ENCODE measurements around the gene CIB1.

Gene CIB1

GRCh38 chr15:90214553-90215196 is 19.1 kb downstream of the CIB1 start:
- DNase-seq (ENCODE audit: low spot score), result no peak

GRCh38 chr15:90213818-90214204 is 19.9 kb downstream of the CIB1 start:
- no peak for DNase-seq (ENCODE audit: low spot score)

DNA sequence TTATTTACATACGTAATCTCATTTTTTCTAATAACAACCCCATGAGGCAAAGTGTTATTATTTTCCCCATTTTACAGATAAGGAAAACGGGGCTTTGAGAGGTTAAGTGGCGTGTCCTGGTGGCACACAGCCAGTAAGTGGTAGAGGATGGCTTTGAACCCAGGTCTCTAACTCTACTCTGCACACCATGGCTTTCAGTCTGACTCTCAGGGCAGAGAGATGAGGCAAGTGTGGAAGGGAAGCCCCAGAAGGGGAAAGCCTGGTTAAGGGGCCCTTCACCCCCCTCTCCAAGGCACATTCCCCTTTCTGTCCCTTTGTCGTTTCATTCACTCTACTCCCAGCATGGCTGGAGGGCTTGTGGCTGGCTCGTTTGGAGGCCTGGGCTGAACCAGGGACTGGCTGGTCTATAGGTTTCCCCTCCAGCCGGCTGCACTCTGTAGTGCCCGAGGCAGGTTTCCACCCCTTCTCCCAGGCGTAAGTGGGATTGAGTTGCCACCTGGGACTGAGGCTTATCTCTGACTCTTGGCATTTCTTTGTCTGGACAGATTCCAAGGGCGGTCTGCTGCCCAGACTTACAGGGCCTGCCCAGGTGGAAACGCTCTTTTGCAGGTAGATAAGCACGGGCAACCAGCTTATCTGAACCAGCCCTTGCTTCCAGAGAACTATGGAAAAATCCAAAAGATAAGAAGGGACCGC is 20.5 kb downstream of the CIB1 start:
- DNase-seq (ENCODE audit: low spot score), result peak; percentile 51

GRCh38 chr15:90212221-90213098 is 21.3 kb downstream of the CIB1 start:
- DNase-seq (ENCODE audit: low spot score), result no peak

DNA sequence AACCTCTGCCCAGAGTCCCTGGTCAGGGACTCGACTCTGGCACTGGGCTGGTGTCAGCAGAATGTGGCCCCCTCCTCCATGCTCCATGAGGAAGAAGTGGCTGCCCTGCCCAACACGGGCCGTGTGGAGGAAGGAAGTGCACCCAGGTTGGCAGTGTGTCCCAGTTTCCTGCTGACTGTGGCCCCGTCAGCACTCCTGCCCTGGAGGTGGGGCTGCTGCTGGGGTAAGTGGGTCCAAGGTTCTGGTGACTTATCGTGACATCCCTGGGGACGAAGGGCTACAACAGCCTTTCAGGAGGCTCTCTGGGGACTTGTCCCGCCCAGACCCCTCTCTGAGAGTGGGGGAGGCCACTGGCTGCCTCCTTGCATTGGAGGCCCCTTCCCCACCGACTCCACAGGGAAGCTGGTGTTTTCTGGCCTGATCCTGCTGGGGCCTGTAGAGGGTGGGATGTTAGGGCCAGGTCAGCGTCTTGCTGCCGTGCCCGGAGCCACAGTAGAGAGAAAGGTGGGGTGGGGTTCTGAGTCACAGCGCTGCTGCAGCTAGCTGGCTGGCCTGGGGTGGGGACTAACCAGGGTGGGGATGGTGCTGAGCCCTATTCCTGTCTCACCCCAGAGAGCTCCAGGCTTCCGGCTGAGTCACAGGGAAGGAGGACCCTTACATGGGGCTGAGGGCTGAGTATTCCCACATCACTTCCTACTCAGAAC is 22.1 kb downstream of the CIB1 start:
- DNase-seq (ENCODE audit: low spot score), result no peak

DNA sequence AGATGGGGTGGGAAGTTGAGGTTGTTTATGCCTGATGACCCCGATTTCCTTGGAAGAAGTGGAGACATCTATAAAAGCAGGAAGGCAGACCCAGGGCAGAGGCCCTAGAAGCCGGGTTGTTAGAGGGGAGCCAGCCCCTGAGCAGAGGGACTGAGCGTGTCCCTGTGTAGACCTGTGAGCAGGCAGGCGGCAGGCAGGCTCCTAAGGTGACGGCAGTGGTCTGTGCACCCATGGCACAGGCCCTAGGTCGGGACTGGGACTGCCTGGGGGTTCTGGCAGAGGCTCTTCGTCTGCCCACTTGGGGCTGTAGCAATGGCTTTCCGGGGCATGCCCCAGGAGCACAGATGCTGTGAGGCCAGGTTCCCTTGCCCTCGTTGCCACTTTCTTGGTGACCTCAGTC is 22.7 kb downstream of the CIB1 start:
- no peak for DNase-seq (ENCODE audit: low spot score)

DNA sequence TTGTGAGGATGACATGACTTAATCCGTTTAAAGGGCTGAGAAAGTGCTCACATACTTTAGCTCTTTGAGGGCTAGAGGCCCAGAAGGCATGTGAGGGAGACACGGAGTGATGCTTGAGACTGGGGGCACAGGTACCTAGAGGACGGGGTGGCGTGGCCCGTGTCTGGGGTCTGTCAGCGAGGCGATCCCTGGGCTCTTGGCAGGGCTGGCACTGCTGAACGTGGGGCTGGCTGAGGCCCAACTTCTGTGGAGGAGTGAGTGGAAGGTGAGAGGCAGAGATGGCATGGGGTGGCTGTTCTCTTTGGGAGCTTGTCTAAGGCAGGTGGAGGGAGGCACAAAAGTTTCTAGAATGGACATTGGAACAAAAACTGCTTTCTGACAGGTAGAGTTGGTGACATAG is 23.1 kb downstream of the CIB1 start:
- DNase-seq (ENCODE audit: low spot score), result no peak

GRCh38 chr15:90209591-90209990 is 24.1 kb downstream of the CIB1 start:
- DNase-seq (ENCODE audit: low spot score), result no peak

DNA sequence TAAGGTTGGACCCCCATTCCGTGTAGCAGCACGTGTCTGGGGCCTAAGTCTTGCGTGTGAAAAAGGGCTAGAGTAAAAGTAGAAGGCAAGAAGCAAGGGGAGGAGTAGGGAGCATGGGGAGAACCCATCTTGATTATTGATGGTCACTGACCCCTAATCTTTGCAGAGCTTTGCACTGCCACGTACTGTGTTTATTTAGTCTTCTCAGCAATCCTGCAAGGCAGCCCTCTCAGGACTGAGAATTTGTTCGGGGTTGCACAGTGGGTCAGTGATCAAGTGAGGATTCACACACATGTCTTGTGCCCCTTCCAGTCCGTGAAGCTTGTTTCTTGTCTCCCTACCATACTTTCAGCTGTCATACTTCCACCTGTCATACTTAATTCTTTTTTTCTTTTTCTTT is 25.4 kb downstream of the CIB1 start:
- no peak for DNase-seq (ENCODE audit: low spot score)

DNA sequence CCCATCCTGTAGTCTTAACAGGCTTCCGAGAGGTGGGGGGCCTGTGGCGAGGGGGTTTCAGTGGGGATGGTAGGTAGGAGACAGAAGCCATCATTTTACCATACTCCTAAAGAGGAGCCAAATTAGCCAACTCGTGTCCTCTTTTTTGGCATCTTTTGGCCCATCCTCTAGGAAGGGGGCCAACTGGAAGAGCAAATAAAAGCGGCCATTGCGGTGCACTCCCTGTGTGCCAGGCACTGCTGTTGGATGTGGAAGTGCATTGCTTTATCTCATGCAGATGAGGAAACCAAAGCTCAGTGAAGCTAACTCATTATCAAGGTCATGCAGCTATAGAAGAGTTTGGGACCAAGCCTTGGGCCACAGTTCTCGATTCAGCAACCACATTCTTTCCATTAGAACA is 26.5 kb downstream of the CIB1 start:
- DNase-seq (ENCODE audit: low spot score), result no peak

DNA sequence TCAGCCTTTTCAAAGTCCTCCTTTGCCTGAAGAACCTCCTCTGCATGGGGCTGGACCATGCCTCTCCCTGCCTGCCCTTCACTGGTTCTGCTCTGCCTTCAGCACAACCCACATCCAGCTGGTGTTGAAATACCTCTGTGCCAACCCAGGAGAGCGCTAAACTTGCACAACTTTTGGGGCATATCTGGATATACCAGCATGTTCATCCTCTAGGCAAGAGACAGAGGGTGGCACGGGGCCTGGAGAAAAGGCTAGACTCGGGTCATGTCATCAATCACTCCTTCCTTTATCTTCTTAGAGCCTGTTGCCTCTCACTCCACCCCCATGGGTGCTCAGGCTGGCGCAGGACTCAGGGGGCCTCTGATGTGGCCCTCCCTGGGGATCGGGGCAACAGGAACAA is 27.9 kb downstream of the CIB1 start:
- DNase-seq (ENCODE audit: low spot score), result no peak

GRCh38 chr15:90205050-90205848 is 28.5 kb downstream of the CIB1 start:
- no peak for DNase-seq (ENCODE audit: low spot score)

DNA sequence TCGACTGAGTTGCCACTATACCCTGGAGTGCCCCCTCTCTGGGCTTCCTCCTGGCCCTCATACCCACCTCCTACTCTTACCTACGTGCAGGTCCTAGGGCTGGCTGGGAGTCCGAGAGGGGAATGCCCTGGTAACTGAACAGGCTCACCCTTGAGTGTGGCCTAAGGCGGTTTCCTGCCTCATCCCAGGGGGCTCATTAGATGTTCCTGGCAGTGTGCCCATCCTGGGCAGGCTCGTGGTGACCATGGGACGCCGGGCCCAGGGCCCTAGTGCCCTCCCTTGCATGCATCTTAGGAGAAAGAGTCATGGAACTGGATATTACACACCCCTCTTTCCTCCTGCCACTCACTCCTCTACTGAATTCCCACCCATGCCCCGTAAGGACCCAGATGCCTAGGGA is 29.8 kb downstream of the CIB1 start:
- no peak for DNase-seq (ENCODE audit: low spot score)

DNA sequence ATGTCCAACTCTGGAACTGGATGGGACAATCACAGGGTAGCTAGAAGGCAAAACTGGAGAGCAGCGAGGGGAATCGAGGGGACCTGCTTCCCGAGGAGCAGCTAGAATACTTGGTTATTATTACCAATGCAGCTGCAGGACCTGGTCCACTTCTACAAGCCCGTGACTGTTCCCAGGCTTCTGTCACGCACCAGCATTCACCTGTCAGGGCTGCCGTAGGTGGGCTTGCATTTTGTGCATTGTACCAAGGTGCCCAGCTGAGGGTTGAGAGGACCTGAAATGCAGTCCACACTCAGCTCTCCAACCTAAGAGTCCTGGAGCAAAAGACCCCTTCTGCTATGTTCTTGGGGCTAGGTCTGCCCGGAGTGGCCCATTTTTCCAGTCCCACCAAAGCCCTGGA is 30.3 kb downstream of the CIB1 start:
- DNase-seq (ENCODE audit: low spot score), result no peak

- DNase-seq (ENCODE audit: low spot score), result no peak
Measured at GRCh38 chr15:90202929-90203328, 30.8 kb downstream of the CIB1 start.

GRCh38 chr15:90201944-90202375 is 31.8 kb downstream of the CIB1 start:
- DNase-seq (ENCODE audit: low spot score), result no peak

- DNase-seq (ENCODE audit: low spot score), result peak; percentile 60
Measured at GRCh38 chr15:90201130-90201943, 32.4 kb downstream of the CIB1 start, which contains the start of gene SEMA4B. SEMA4B (plus strand) TSS chr15:90201330; CDS start chr15:90201579, 249 bp downstream.

DNA sequence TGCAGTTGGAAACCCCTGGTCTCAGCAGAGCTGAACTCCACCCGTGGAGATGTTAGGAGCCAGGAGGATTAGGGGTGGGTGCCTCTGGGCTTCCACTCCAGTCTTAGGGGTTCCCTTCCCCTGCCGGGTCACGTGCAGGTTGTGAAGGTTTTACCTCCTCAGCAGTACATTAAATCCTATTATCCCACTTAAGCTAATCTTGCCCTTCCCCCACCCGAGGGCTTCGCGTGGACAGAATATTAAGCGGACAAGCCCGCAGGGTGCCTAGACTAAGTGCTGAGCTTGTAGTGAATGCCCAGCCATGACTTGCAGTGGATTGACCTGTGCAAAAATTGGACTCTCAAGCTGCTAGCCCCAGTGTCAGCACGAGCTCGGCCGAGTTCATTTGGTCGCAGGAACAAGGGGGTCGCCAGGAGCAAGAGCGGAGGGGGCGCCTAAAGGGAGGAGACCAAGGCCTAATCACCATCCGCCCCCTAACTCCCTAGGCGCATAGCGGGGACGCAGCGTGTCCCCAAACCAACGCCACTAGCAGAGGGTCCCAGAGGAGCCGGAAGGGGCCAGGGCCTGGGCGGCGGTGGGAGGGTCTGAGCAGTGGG is 33.1 kb downstream of the CIB1 start:
- no peak for DNase-seq (ENCODE audit: low spot score)

DNA sequence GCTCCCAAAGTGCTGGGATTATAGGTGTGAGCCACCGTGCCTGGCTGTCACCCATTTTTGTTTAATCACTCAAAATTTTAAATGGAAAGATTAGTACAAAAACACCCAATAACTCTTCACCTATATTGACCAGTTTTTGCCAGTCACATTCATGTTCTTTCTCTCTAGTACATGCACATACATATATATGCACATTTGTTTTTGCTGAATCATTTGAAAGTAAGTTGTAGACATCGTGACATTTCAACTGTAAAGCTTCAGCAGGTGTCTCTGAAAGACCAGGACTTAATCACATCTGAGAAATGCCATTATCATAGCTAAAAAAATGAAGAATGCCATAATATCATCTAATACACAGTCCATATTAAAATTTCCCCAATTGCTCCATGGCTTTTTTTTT is 39.1 kb downstream of the CIB1 start:
- DNase-seq (ENCODE audit: low spot score), result no peak

Measured in hematopoietic multipotent progenitor cell treated with erythropoietin and hydrocortisone succinate and interleukin-3 and kit ligand, for 17 days (in vitro differentiated cells).